Measurements from ENCODE around the gene BACE2.

- TF ChIP-seq CTCF (IDR thresholded peaks at IDR 0.05) (no peak), POLR2A (IDR thresholded peaks at IDR 0.05) (no peak)
Measured at GRCh38 chr21:41153443-41153842, 14.5 kb upstream of the BACE2 start.

Measured in right lobe of liver (tissue), 4 donors.